ENCODE results near the gene HSFX3.

Gene HSFX3

DNA sequence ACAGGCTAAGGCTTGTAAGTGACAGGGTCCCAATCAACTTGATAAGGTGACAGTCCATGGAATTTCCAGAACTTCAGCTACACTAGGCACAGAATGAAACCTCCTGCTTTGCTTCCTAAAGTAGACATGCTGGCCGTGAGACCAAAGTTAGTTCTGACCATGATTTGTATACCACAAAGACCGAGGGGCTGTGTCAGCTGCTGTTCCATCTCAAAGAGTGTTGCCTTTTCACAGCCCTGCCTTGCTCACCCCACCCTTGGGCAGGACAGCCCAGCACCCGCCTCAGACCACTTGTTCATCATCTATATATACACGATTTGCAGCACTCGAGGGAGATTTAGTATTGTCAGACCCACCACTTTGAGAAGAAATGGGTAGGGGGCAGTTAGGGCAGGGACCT, 50.0 kb downstream of the HSFX3 start:
- no peaks in the 10 kb centered on the region for H3K36me3 ChIP-seq (ENCODE audit: low read length)
- H3K4me2 ChIP-seq (ENCODE audit: low read depth, low read length, poor library complexity, severe bottlenecking), result no peak overlapping the region

GRCh38 chrX:149498767-149499166, 51.0 kb downstream of the HSFX3 start:
- no peaks in the 10 kb centered on the region for H3K36me3 ChIP-seq (ENCODE audit: low read length)
- H3K27ac ChIP-seq (ENCODE audit: low read depth, low read length), result no peak overlapping the region
- H3K9me3 ChIP-seq (ENCODE audit: insufficient read depth, low read length), result no peaks in the 10 kb centered on the region
- TF ChIP-seq, protein P1, sequence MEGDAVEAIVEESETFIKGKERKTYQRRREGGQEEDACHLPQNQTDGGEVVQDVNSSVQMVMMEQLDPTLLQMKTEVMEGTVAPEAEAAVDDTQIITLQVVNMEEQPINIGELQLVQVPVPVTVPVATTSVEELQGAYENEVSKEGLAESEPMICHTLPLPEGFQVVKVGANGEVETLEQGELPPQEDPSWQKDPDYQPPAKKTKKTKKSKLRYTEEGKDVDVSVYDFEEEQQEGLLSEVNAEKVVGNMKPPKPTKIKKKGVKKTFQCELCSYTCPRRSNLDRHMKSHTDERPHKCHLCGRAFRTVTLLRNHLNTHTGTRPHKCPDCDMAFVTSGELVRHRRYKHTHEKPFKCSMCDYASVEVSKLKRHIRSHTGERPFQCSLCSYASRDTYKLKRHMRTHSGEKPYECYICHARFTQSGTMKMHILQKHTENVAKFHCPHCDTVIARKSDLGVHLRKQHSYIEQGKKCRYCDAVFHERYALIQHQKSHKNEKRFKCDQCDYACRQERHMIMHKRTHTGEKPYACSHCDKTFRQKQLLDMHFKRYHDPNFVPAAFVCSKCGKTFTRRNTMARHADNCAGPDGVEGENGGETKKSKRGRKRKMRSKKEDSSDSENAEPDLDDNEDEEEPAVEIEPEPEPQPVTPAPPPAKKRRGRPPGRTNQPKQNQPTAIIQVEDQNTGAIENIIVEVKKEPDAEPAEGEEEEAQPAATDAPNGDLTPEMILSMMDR (IDR thresholded peaks at IDR 0.05; ENCODE audit: insufficient read depth, low read length, poor library complexity, severe bottlenecking), result no peak
- no peak for TF ChIP-seq EZH2phosphoT487 (conservative IDR thresholded peaks at IDR 0.05; ENCODE audit: low read length)
- no peak overlapping the region for H2AFZ ChIP-seq (ENCODE audit: low read depth, low read length, severe bottlenecking)
- no peaks in the 10 kb centered on the region for H3K27me3 ChIP-seq (ENCODE audit: low read length)
- no peak overlapping the region for H3K4me3 ChIP-seq (ENCODE audit: insufficient read depth, low read length, poor library complexity, severe bottlenecking)
- no peak overlapping the region for H3K4me2 ChIP-seq (ENCODE audit: low read depth, low read length, poor library complexity, severe bottlenecking)
- no peaks in the 10 kb centered on the region for H3F3A ChIP-seq (ENCODE audit: insufficient read depth)
- H4K20me1 ChIP-seq (ENCODE audit: low read depth, low read length), result no peaks in the 10 kb centered on the region
- H3K9me2 ChIP-seq (replicated peaks; ENCODE audit: insufficient read depth, low read length), result no peaks in the 10 kb centered on the region
- no peak overlapping the region for H3K9ac ChIP-seq (ENCODE audit: low read length)
- no peaks in the 10 kb centered on the region for H3K79me2 ChIP-seq (ENCODE audit: insufficient read depth, low read length)

More for the DNA sequence above, 50.0 kb downstream of the HSFX3 start:
- Histone ChIP-seq H2AFZ (ENCODE audit: low read depth, low read length, severe bottlenecking) (no peak overlapping the region), H3K4me3 (ENCODE audit: insufficient read depth, low read length, poor library complexity, severe bottlenecking) (no peak overlapping the region), H3K79me2 (ENCODE audit: insufficient read depth, low read length) (0 out of 2 replicates have a peak, but pooled peaks cover 7% of the 10 kb centered on the region), H3K27me3 (ENCODE audit: low read length) (no peaks in the 10 kb centered on the region), H3K9ac (ENCODE audit: low read length) (no peak overlapping the region), H3K27ac (ENCODE audit: low read depth, low read length) (no peak overlapping the region), H3K9me2 (replicated peaks; ENCODE audit: insufficient read depth, low read length) (no peaks in the 10 kb centered on the region), H3F3A (ENCODE audit: insufficient read depth) (0 out of 2 replicates have a peak, but pooled peaks cover 3% of the 10 kb centered on the region), H4K20me1 (ENCODE audit: low read depth, low read length) (no peaks in the 10 kb centered on the region), H3K9me3 (ENCODE audit: insufficient read depth, low read length) (no peaks in the 10 kb centered on the region)
- TF ChIP-seq EZH2phosphoT487 (conservative IDR thresholded peaks at IDR 0.05; ENCODE audit: low read length), result no peak
- TF ChIP-seq, protein P1 (IDR thresholded peaks at IDR 0.05; ENCODE audit: insufficient read depth, low read length, poor library complexity, severe bottlenecking), result no peak
